Mesenteric fat pad (tissue), 1 donor: ENCODE data around the gene GAS2. TPM values are rescaled to one million over a fixed set of nuclear protein-coding genes. Genes with fewer than 3 reads are reported as not detected.

Experiments
- DNase-seq: peaks from one replicate; pipeline ENCODE4 v3.0.0-alpha.2; 2020; ENCODE audit warnings: low spot score
- total RNA-seq: library from RNA; stranded (reverse); fragmentation: NEBNext Ultra II Directional; extraction: Animal tissue kit (Norgen Biotek cat#: 25700); gene quantifications from one replicate; pipeline ENCODE4 v1.2.1, GENCODE V29; 2021
- donor health status: DM: yes; HTN: yes; CAD: no.

GAS2 gene
- total RNA-seq, 1 donor from 2014 or later = 0.71 TPM

- DNase-seq = no peak
These were observed 58.7 kb downstream of the GAS2 start for GRCh38 chr11:22725079-22725478.

- DNase-seq = no peak
These were observed 62.4 kb downstream of the GAS2 start for GRCh38 chr11:22728600-22729389.

- DNase-seq = no peak
These were observed 63.9 kb downstream of the GAS2 start for GRCh38 chr11:22730319-22730718.

- DNase-seq = no peak
These were observed 66.2 kb downstream of the GAS2 start for GRCh38 chr11:22732588-22732987.

GRCh38 chr11:22733475-22734248, 67.3 kb downstream of the GAS2 start:
- DNase-seq = no peak

GRCh38 chr11:22734628-22735345, 68.4 kb downstream of the GAS2 start:
- no peak for DNase-seq

GRCh38 chr11:22742157-22742613, 75.8 kb downstream of the GAS2 start:
- DNase-seq = no peak

GRCh38 chr11:22749536-22749935, 83.1 kb downstream of the GAS2 start:
- no peak for DNase-seq

- DNase-seq = no peak
These were observed 86.5 kb downstream of the GAS2 start for GRCh38 chr11:22752908-22753310.

- no peak for DNase-seq
These were observed 87.0 kb downstream of the GAS2 start for GRCh38 chr11:22753416-22753815.

GRCh38 chr11:22761066-22761465, 94.7 kb downstream of the GAS2 start:
- DNase-seq = no peak

GRCh38 chr11:22763166-22763565, 96.8 kb downstream of the GAS2 start:
- DNase-seq = no peak

- DNase-seq = no peak
These were observed 98.3 kb downstream of the GAS2 start for GRCh38 chr11:22764735-22765134.

- no peak for DNase-seq
These were observed 101.9 kb downstream of the GAS2 start for GRCh38 chr11:22768281-22768680.

GRCh38 chr11:22769081-22769480, 102.7 kb downstream of the GAS2 start:
- no peak for DNase-seq

GRCh38 chr11:22774716-22775115, 108.3 kb downstream of the GAS2 start:
- no peak for DNase-seq

GRCh38 chr11:22775248-22775647, 108.8 kb downstream of the GAS2 start:
- DNase-seq = no peak

- DNase-seq = no peak
These were observed 112.2 kb downstream of the GAS2 start for GRCh38 chr11:22778642-22779041.

- DNase-seq = no peak
These were observed 113.4 kb downstream of the GAS2 start for GRCh38 chr11:22779850-22780249.

- DNase-seq = no peak
These were observed 114.7 kb downstream of the GAS2 start for GRCh38 chr11:22780952-22781593.

- DNase-seq = no peak
These were observed 118.8 kb downstream of the GAS2 start for GRCh38 chr11:22785251-22785650.
